NCI-H1694 treated with DMSO at 0.1 percent for 48 hours (cell line): ENCODE data around the gene EPN2.
A peak's percentile ranks its signal among the peaks of the same experiment; 100 is the strongest.

Source experiments
- DNase-seq: peaks from one replicate; lab custom pipeline; 2025; lab: John Stamatoyannopoulos, UW

EPN2 gene

GRCh38 chr17:19381741-19382444, 144.7 kb downstream of the EPN2 start:
- no peak for DNase-seq

- DNase-seq = no peak
Observed at GRCh38 chr17:19382531-19383444, 145.6 kb downstream of the EPN2 start.

- peak; percentile 30 for DNase-seq
Observed at GRCh38 chr17:19383681-19384470, 146.7 kb downstream of the EPN2 start.

- DNase-seq = peak; percentile 94
Observed at GRCh38 chr17:19384723-19385391, 147.7 kb downstream of the EPN2 start.

- no peak for DNase-seq
Observed at GRCh38 chr17:19385521-19385983, 148.4 kb downstream of the EPN2 start.
